A673 (cell line): Measurements from ENCODE around the gene IGF2R.

Source experiments
- CTCF ChIP-seq: fragments of 300-800, 200-600 bp; sonication (generic); conservative IDR thresholded peaks from 2 replicates; pipeline ENCODE4 v1.5.1; 2017; ENCODE audit warnings: low read depth, mild to moderate bottlenecking, antibody characterized with exemption, low read length, moderate library complexity, mixed read lengths
- EZH2 ChIP-seq: fragments of 200-600 bp; sonication (generic); IDR thresholded peaks from 2 replicates; pipeline ENCODE4 v1.6.1; 2017; ENCODE audit warnings: borderline replicate concordance, low read depth, mild to moderate bottlenecking, mixed read lengths, antibody characterized with exemption, low read length; ENCODE audit not compliant: poor library complexity, severe bottlenecking

- TF ChIP-seq EZH2 (no peak), CTCF (no peak)
Observed at GRCh38 chr6:160060920-160061447, 92.1 kb downstream of the IGF2R start.
